H1 (cell line): ENCODE data around the gene CHDH. TPM values are rescaled to one million over a fixed set of nuclear protein-coding genes. Genes with fewer than 3 reads are reported as not detected.

Source experiments
- CTCF ChIA-PET: fragments of 300-600 bp; sonication (Branson Sonifier 250); formaldehyde crosslinking; loops from one replicate; lab custom pipeline; 2021; ENCODE audit not compliant: partially characterized antibody; lab: Charles Lee
- POLR2A ChIA-PET: fragments of 300-600 bp; sonication (Branson Sonifier 250); formaldehyde crosslinking; loops from one replicate; lab custom pipeline; 2021; ENCODE audit warnings: inconsistent platforms; ENCODE audit not compliant: partially characterized antibody; lab: Charles Lee
- DNase-seq, 2 experiments: peaks; one replicate each; pipeline versions ENCODE4 v3.0.0 to v3.0.0-alpha.2; 2010 to 2022; ENCODE audit warnings: low spot score in 2 of 2, low read depth in 1 of 2, mixed read lengths in 1 of 2
- FAIRE-seq: peaks from 2 replicates; lab custom pipeline; 2011; peaks lifted over from hg19 to GRCh38; lab: Jason Lieb, UNC
- H2AFZ ChIP-seq: 2 replicates; pipeline ENCODE4 v1.8.1; 2012; ENCODE audit warnings: low read length, inconsistent platforms
- H2AK5ac ChIP-seq: 2 replicates; pipeline ENCODE4 v1.6.1; 2013; ENCODE audit warnings: low read depth, low read length
- H2BK120ac ChIP-seq: replicated peaks from 2 replicates; pipeline ENCODE3; 2013; ENCODE audit warnings: low read depth, low read length, inconsistent platforms
- H2BK12ac ChIP-seq: 2 replicates; pipeline ENCODE4 v1.6.1; 2013; ENCODE audit warnings: low read depth, low read length
- H2BK15ac ChIP-seq: 2 replicates; pipeline ENCODE4 v1.6.1; 2013; ENCODE audit warnings: low read length
- H2BK20ac ChIP-seq: 2 replicates; pipeline ENCODE4 v1.6.1; 2013; ENCODE audit warnings: low read length
- H2BK5ac ChIP-seq: 2 replicates; pipeline ENCODE4 v1.6.1; 2013; ENCODE audit warnings: low read depth, low read length
- H3K14ac ChIP-seq: 2 replicates; pipeline ENCODE4 v1.6.1; 2013; ENCODE audit warnings: inconsistent platforms; ENCODE audit not compliant: insufficient read length
- H3K18ac ChIP-seq: 2 replicates; pipeline ENCODE4 v1.6.1; 2013; ENCODE audit warnings: low read length; ENCODE audit errors: extremely low read depth
- H3K23ac ChIP-seq: 2 replicates; pipeline ENCODE4 v1.6.1; 2013; ENCODE audit warnings: inconsistent platforms; ENCODE audit not compliant: insufficient read length
- H3K23me2 ChIP-seq: 2 replicates; pipeline ENCODE4 v1.6.1; 2013; ENCODE audit warnings: low read depth, low read length
- H3K27ac ChIP-seq: 2 replicates; pipeline ENCODE4 v1.6.1; 2011; ENCODE audit warnings: low read depth, low read length, inconsistent platforms
- H3K27me3 ChIP-seq, 4 experiments: replicated peaks in 1 of 4; 1 replicate in 1 of 4; 2 replicates in 3 of 4; pipeline versions ENCODE4 v1.6.1 to v1.8.1; 2011 to 2013; ENCODE audit warnings: low read length in 3 of 4, mild to moderate bottlenecking in 3 of 4, inconsistent platforms in 2 of 4, mixed read lengths in 2 of 4, moderate library complexity in 1 of 4; ENCODE audit not compliant: control insufficient read depth in 3 of 4, insufficient read depth in 3 of 4; ENCODE audit errors: extremely low read depth in 1 of 4
- H3K36me3 ChIP-seq, 4 experiments: 2 replicates each; pipeline versions ENCODE4 v1.6.1 to v1.8.1; 2011 to 2013; ENCODE audit warnings: mild to moderate bottlenecking in 4 of 4, low read length in 3 of 4, moderate library complexity in 2 of 4, control low read depth in 1 of 4, inconsistent platforms in 1 of 4; ENCODE audit not compliant: insufficient read depth in 4 of 4, control insufficient read depth in 2 of 4
- H3K4ac ChIP-seq: replicated peaks from 2 replicates; pipeline ENCODE3; 2013; ENCODE audit warnings: low read length, low read depth, mixed read lengths, inconsistent platforms; ENCODE audit not compliant: insufficient read length
- H3K4me1 ChIP-seq, 4 experiments: replicated peaks in 1 of 4; 1 replicate in 1 of 4; 2 replicates in 3 of 4; pipeline versions ENCODE4 v1.6.1 to v1.8.1; 2011 to 2013; ENCODE audit warnings: low read length in 3 of 4, inconsistent platforms in 2 of 4, mixed read lengths in 1 of 4; ENCODE audit not compliant: insufficient read depth in 4 of 4, control insufficient read depth in 3 of 4
- H3K4me2 ChIP-seq, 2 experiments: 2 replicates each; pipeline versions ENCODE4 v1.6.1 to v1.8.1; 2011 to 2013; ENCODE audit warnings: low read depth in 2 of 2, low read length in 2 of 2, control low read depth in 1 of 2, inconsistent platforms in 1 of 2, mild to moderate bottlenecking in 1 of 2; ENCODE audit not compliant: insufficient read depth in 1 of 2
- H3K4me3 ChIP-seq, 4 experiments: fragments of 200-600, 300-600 bp in 1 of 4; sonication (generic), shearing (Covaris generic), sonication (Bioruptor Twin) in 1 of 4; 2 replicates each; pipeline versions ENCODE4 v1.5.1 to v1.8.1; 2011 to 2016; ENCODE audit warnings: low read length in 4 of 4, low read depth in 3 of 4, control low read depth in 2 of 4, inconsistent platforms in 2 of 4, mild to moderate bottlenecking in 2 of 4, mixed read lengths in 1 of 4, moderate library complexity in 1 of 4; ENCODE audit not compliant: insufficient read depth in 2 of 4; ENCODE audit errors: extremely low read depth in 1 of 4
- H3K56ac ChIP-seq: replicated peaks from 2 replicates; pipeline ENCODE3; 2013; ENCODE audit warnings: low read depth, mild to moderate bottlenecking, mixed read lengths, low read length, inconsistent platforms; ENCODE audit not compliant: insufficient read length
- H3K79me1 ChIP-seq: 2 replicates; pipeline ENCODE4 v1.6.1; 2013; ENCODE audit warnings: low read depth, low read length, control low read depth
- H3K79me2 ChIP-seq, 2 experiments: 2 replicates each; pipeline versions ENCODE4 v1.6.1 to v1.8.1; 2012 to 2013; ENCODE audit warnings: low read length in 2 of 2, mild to moderate bottlenecking in 2 of 2, inconsistent platforms in 1 of 2; ENCODE audit not compliant: insufficient read depth in 2 of 2, control insufficient read depth in 1 of 2
- H3K9ac ChIP-seq, 4 experiments: replicated peaks in 1 of 4; 1 replicate in 1 of 4; 2 replicates in 3 of 4; pipeline versions ENCODE4 v1.6.1 to v1.8.1; 2011 to 2013; ENCODE audit warnings: low read depth in 3 of 4, low read length in 3 of 4, control low read depth in 2 of 4, mild to moderate bottlenecking in 2 of 4, moderate library complexity in 2 of 4, inconsistent platforms in 1 of 4; ENCODE audit errors: extremely low read depth in 1 of 4
- H3K9me3 ChIP-seq, 2 experiments: 2 replicates each; pipeline versions ENCODE4 v1.6.1 to v1.8.1; 2012 to 2013; ENCODE audit warnings: mild to moderate bottlenecking in 2 of 2, moderate library complexity in 2 of 2, control low read depth in 1 of 2, inconsistent platforms in 1 of 2, low read depth in 1 of 2, low read length in 1 of 2, mixed read lengths in 1 of 2; ENCODE audit not compliant: insufficient read depth in 2 of 2
- H4K20me1 ChIP-seq, 2 experiments: replicated peaks in 1 of 2; 2 replicates each; pipeline versions ENCODE3 to v1.8.1; 2011 to 2013; ENCODE audit warnings: inconsistent platforms in 2 of 2, low read length in 2 of 2, mild to moderate bottlenecking in 1 of 2; ENCODE audit not compliant: insufficient read depth in 2 of 2, control insufficient read depth in 1 of 2
- H4K5ac ChIP-seq: 2 replicates; pipeline ENCODE4 v1.6.1; 2013; ENCODE audit warnings: low read length, low read depth, mixed read lengths, inconsistent platforms; ENCODE audit not compliant: insufficient read length
- H4K8ac ChIP-seq: 2 replicates; pipeline ENCODE4 v1.8.0; 2013; ENCODE audit warnings: mild to moderate bottlenecking, moderate library complexity, low read length, inconsistent platforms; ENCODE audit not compliant: insufficient read depth; ENCODE audit errors: extremely low read depth
- H4K91ac ChIP-seq: replicated peaks from 2 replicates; pipeline ENCODE3; 2013; ENCODE audit warnings: low read length, mixed read lengths, inconsistent platforms; ENCODE audit not compliant: insufficient read length
- CREB1 ChIP-seq: IDR thresholded peaks from 2 replicates; pipeline ENCODE4 v1.6.1; 2012; ENCODE audit warnings: inconsistent platforms
- EZH2 ChIP-seq: fragments of 200-600 bp; sonication (generic); IDR thresholded peaks from 2 replicates; pipeline ENCODE4 v1.7.1; 2012; ENCODE audit warnings: low read depth, mild to moderate bottlenecking, moderate library complexity, low read length, inconsistent platforms; ENCODE audit not compliant: severe bottlenecking
- POLR2A ChIP-seq, 2 experiments: IDR thresholded peaks; 1 replicate in 1 of 2; 2 replicates in 1 of 2; pipeline ENCODE4 v1.6.1; 2011; ENCODE audit warnings: low read depth in 2 of 2, low read length in 2 of 2, mild to moderate bottlenecking in 2 of 2; ENCODE audit errors: control extremely low read depth in 1 of 2
- RBBP5 ChIP-seq: IDR thresholded peaks from 2 replicates; pipeline ENCODE4 v1.7.1; 2012; ENCODE audit warnings: low read depth, mild to moderate bottlenecking, inconsistent platforms, low read length, moderate library complexity, borderline replicate concordance
- SIN3A ChIP-seq, 2 experiments: IDR thresholded peaks in 1 of 2; conservative IDR thresholded peaks in 1 of 2; 2 replicates each; pipeline ENCODE4 v1.6.1; 2011 to 2012; ENCODE audit warnings: low read length in 2 of 2, improper control_type of control experiment in 1 of 2, low read depth in 1 of 2, mild to moderate bottlenecking in 1 of 2
- TAF7 ChIP-seq: optimal IDR thresholded peaks from 2 replicates; pipeline ENCODE3; 2011; ENCODE audit warnings: low read depth, mild to moderate bottlenecking, inconsistent platforms, low read length, moderate library complexity, borderline replicate concordance
- WGBS, 2 experiments: shearing (Covaris generic) in 1 of 2; methylation state at CpG; one replicate each; pipeline versions ENCODE4 v1.1.6 to v1.1.7; 2013 to 2015; ENCODE audit warnings: low lambda C conversion rate in 2 of 2, mixed read lengths in 2 of 2, inconsistent platforms in 1 of 2, low coverage in 1 of 2, missing lambda C conversion rate in 1 of 2; ENCODE audit not compliant: insufficient replicate concordance in 2 of 2, insufficient coverage in 1 of 2, insufficient read length in 1 of 2; ENCODE audit errors: extremely low coverage in 1 of 2, missing lambda C conversion rate in 1 of 2; 5-methylcytosine and 5-hydroxymethylcytosine counted together
- polyA plus RNA-seq, 7 experiments: library from polyadenylated mRNA; depleted of rRNA in 3 of 7; stranded (reverse) in 5 of 7; unstranded in 2 of 7; fragments of >200 nt in 5 of 7; fragments of 200-250 nt in 2 of 7; gene quantifications; 1 replicate in 5 of 7; 2 replicates in 1 of 7; 4 replicates in 1 of 7; pipeline versions ENCODE4 v1.2.1 to v1.2.3, GENCODE V29; 2011 to 2013; ENCODE audit warnings: missing spikeins in 2 of 7, mixed read lengths in 2 of 7
- total RNA-seq: library from RNA; stranded (reverse); fragmentation: NEBNext Ultra II Directional; extraction: Animal tissue kit (Norgen Biotek cat#: 25700); gene quantifications from 2 replicates; pipeline ENCODE4 v1.2.1, GENCODE V29; 2021

CHDH gene
- total and polyA plus RNA-seq, 2 of the 8 experiments (the other 6 are each of a cell fraction or from before 2014, with no cell fraction given): 4.9 to 10.3 TPM

DNA sequence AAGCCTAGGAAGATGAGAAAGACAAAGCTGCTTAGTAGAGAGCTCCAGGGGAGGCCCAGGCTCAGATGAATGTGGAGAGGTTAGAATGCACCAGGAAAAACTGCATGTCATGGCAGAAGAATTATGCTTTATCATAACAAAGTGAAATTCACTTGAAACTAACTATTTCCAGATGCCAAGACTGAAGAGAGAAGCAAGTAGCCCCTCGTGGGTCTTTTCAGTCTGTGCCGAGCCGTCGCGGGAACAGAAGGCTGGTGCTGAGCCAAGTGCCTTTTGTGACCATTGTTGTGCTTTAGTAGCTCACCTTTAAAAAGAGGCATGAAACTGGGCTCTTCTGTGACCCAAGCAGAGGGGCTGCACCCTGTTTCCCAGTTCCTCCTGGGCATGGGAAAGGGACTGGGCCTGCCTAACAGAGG, 73.2 kb downstream of the CHDH start:
- Histone ChIP-seq H3K27me3 (no peaks in the 10 kb centered on the region), H2BK15ac (no peak overlapping the region; the same call in 1 of the 2 replicates), H3K9me3 (no peaks in the 10 kb centered on the region), H4K20me1 (no peaks in the 10 kb centered on the region), H3K79me1 (no peaks in the 10 kb centered on the region), H4K5ac (no peak overlapping the region), H3K27ac (no peak overlapping the region), H2BK12ac (no peak overlapping the region; the same call in 1 of the 2 replicates), H3K23ac (no peak overlapping the region), H2BK120ac (no peak overlapping the region), H4K8ac (no peak overlapping the region), H3K4me2 (no peak overlapping the region), H3K4ac (no peak overlapping the region), H2BK5ac (no peak overlapping the region), H3K23me2 (no peaks in the 10 kb centered on the region), H2AK5ac (no peak overlapping the region), H3K79me2 (no peaks in the 10 kb centered on the region), H2AFZ (0 out of 2 replicates have a peak overlapping the region, but pooled peaks have one; percentile 56), H3K4me1 (peaks cover 3 to 14% (median 8%) of the 10 kb centered on the region in 4 experiments; a peak in 5 of 7 replicates), H3K4me3 (no peak overlapping the region), H3K14ac (no peak overlapping the region), H3K36me3 (no peaks in the 10 kb centered on the region), H3K56ac (no peak overlapping the region), H3K9ac (no peak overlapping the region), H3K18ac (no peak overlapping the region; the same call in 1 of the 2 replicates), H4K91ac (no peak overlapping the region), H2BK20ac (no peak overlapping the region)
- TF ChIP-seq SIN3A (conservative IDR thresholded peaks at IDR 0.05 in 1 of 2, IDR thresholded peaks at IDR 0.05 in 1 of 2; ENCODE audit: low read depth in 1 of 2, low read length in 2 of 2): no peak
- no peak for TF ChIP-seq EZH2
- TF ChIP-seq POLR2A (IDR thresholded peaks at IDR 0.05; ENCODE audit: control extremely low read depth in 1 of 2, low read depth in 2 of 2, low read length in 2 of 2): no peak
- no peak for TF ChIP-seq RBBP5
- no peak for TF ChIP-seq CREB1
- no peak for TF ChIP-seq TAF7
- CTCF ChIA-PET: no interaction called here
- 89% methylated on average over 5 of the region's 5 CpGs; no CpG with 5 or more reads in 1 of the 2 experiments for WGBS, 2 experiments
- FAIRE-seq (no peak), DNase-seq (no peak)
- POLR2A ChIA-PET: interaction anchor here (0.6 kb wide), 1 partner anchor 23 kb away, joined by 3 read pairs; no protein-coding TSS in a partner anchor
